Measurements from ENCODE around the gene TGFBR3.

DNA sequence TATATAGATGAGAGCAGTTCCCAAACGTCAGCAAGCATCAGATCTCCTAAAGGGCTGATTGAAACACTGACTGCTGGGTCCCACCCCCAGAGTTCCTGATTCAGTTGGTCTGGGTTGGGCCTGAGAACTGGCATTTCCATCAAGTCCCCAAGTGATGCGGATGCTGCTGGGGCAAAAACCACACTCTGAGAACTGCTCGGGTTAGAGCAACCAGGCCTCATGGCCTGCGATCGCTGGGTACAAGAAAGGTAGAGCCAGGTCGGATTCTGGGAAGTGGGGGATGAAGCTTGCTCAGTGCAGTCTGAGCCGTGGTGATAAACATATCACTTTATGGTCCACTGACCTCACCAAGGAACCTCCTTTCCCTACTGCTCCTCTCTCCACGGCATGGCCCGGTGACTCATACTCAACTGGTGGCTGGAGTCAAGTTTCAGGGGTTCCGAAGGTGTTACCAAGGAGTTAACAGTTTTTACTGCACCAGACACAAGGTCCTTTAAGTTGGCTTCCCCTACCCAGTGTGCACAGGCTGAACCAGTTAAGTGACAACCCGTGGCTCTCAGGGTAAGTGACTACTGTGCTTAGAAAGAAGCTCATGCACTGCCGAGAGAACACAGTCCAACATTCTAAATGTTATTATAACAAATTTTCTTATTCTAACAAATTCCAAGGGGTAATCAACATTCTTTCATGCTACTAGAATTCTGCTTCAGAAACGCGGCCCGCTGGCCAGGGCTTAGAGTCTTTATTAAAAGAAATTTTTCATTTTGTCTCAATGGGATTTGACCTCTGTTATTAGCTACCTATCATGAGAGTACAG is 153.5 kb downstream of the TGFBR3 start:
- TF ChIP-seq POLR2A (IDR thresholded peaks at IDR 0.05; ENCODE audit: low read length) (no peak), GATA1 (IDR thresholded peaks at IDR 0.05; ENCODE audit: low read depth, low read length) (no peak)

Measured in erythroblast (primary cell).